Peyer's patch (tissue), 4 donors: ENCODE measurements around the gene VRK2.
"Not testable (repeated sequence)": the region's sequence is repeated elsewhere in the genome, so short reads cannot be mapped to it uniquely, and the experiment has no call there.

Experiments used
- POLR2A ChIP-seq, 2 donors: fragments of 450-650 bp; IDR thresholded peaks; one replicate each; pipeline ENCODE4 v1.5.1; 2017; ENCODE audit warnings: antibody characterized with exemption in 2 of 2, mild to moderate bottlenecking in 2 of 2, moderate library complexity in 2 of 2
- TF ChIP-seq, protein P1 (sequence below), 6 experiments: fragments of 450-650 bp in 4 of 6; fragments of 200-600 bp in 2 of 6; sonication (generic) in 1 of 6; IDR thresholded peaks; one replicate each; pipeline ENCODE4 v1.5.1; 2017 to 2019; ENCODE audit warnings: antibody characterized with exemption in 6 of 6, mild to moderate bottlenecking in 3 of 6, moderate library complexity in 1 of 6

DNA sequence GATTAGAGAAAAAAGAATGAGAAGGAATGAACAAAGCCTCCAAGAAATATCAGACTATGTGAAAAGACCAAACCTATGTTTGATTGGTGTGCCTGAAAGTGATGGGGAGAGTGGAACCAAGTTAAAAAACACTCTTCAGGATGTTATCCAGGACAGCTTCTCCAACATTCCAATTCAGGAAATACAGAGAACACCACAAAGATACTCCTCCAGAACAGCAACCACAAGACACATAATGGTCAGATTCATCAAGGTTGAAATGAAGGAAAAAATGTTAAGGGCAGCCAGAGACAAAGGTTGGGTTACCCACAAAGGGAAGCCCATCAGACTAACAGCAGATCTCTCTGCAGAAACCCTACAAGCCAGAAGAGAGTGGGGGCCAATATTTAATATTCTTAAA, 123.2 kb downstream of the VRK2 start:
- not testable (repeated sequence) for TF ChIP-seq POLR2A (IDR thresholded peaks at IDR 0.05)
- TF ChIP-seq, protein P1, sequence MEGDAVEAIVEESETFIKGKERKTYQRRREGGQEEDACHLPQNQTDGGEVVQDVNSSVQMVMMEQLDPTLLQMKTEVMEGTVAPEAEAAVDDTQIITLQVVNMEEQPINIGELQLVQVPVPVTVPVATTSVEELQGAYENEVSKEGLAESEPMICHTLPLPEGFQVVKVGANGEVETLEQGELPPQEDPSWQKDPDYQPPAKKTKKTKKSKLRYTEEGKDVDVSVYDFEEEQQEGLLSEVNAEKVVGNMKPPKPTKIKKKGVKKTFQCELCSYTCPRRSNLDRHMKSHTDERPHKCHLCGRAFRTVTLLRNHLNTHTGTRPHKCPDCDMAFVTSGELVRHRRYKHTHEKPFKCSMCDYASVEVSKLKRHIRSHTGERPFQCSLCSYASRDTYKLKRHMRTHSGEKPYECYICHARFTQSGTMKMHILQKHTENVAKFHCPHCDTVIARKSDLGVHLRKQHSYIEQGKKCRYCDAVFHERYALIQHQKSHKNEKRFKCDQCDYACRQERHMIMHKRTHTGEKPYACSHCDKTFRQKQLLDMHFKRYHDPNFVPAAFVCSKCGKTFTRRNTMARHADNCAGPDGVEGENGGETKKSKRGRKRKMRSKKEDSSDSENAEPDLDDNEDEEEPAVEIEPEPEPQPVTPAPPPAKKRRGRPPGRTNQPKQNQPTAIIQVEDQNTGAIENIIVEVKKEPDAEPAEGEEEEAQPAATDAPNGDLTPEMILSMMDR (IDR thresholded peaks at IDR 0.05) = not testable (repeated sequence)
